GM13977 (cell line): ENCODE results near the gene SCAPER.

Source experiments
- DNase-seq: peaks from one replicate; pipeline ENCODE4 v3.0.0; 2012; ENCODE audit warnings: low spot score
- CTCF ChIP-seq: IDR thresholded peaks from 2 replicates; pipeline ENCODE4 v1.5.1; 2012; ENCODE audit warnings: mild to moderate bottlenecking, control low read depth; ENCODE audit not compliant: insufficient read depth; ENCODE audit errors: extremely low read depth, missing control alignments
- in situ Hi-C: fragments of 300-500 bp; cut with MboI; formaldehyde crosslinking; loops from one replicate; pipeline ENCODE4 v1.12.0; 2022; ENCODE audit warnings: low sequenced_read_pairs, low pct_unique_long_range_greater_than_20kb, mixed read lengths, inconsistent platforms; ENCODE audit not compliant: unreplicated experiment

Gene SCAPER

GRCh38 chr15:76380249-76380648 is 524.9 kb downstream of the SCAPER start:
- in situ Hi-C loops = no loop called here
- no peak for DNase-seq
- no peak for TF ChIP-seq CTCF

- in situ Hi-C loops = no loop called here
- no peak for TF ChIP-seq CTCF
- DNase-seq = no peak
These were observed 526.4 kb downstream of the SCAPER start for GRCh38 chr15:76378691-76379090.

GRCh38 chr15:76377751-76378150 is 527.4 kb downstream of the SCAPER start:
- DNase-seq = no peak
- TF ChIP-seq CTCF = no peak
- in situ Hi-C loops = no loop called here

- in situ Hi-C loops = no loop called here
These were observed 527.9 kb downstream of the SCAPER start for GRCh38 chr15:76377217-76377616.

DNA sequence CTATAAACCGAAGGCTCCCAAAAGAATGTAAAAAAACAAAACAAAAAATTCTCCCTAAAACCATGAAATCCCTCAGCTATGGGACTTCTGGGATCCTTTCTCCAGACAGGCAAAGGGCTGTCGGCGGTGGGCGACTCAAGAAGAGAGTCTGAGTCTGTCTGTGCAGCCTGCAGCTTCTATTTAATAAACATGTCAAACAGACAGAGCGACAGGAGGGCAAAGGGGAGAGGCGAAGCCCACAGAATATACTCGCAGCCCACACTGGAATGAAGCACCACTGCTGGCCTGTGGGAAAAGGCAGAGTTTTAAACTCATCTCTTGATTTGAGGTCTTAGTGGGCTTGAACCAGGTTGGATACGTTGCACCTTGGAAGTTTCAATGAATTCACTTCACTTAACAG is 528.3 kb downstream of the SCAPER start:
- TF ChIP-seq CTCF = no peak
- in situ Hi-C loops = no loop called here
- DNase-seq = no peak

More at GRCh38 chr15:76377217-76377616, 527.9 kb downstream of the SCAPER start:
- DNase-seq = no peak
- TF ChIP-seq CTCF = no peak

GRCh38 chr15:76376029-76376428 is 529.1 kb downstream of the SCAPER start:
- DNase-seq = no peak
- no peak for TF ChIP-seq CTCF
- in situ Hi-C loops = no loop called here

GRCh38 chr15:76368122-76368621 is 537.0 kb downstream of the SCAPER start:
- TF ChIP-seq CTCF = no peak
- in situ Hi-C loops = no loop called here
- DNase-seq = no peak
